EL (cell line): Measurements from ENCODE around the gene CNTF.

Experiments used
- DNase-seq: peaks from one replicate; pipeline ENCODE4 v3.0.0-alpha.2; 2016

Gene CNTF

GRCh38 chr11:58645854-58646253, 23.4 kb downstream of the CNTF start:
- DNase-seq = no peak

- DNase-seq = no peak
Observed at GRCh38 chr11:58647141-58647699, 24.8 kb downstream of the CNTF start.

- no peak for DNase-seq
Observed at GRCh38 chr11:58647866-58648265, 25.4 kb downstream of the CNTF start.

GRCh38 chr11:58649623-58650022, 27.2 kb downstream of the CNTF start:
- DNase-seq = no peak

GRCh38 chr11:58650496-58650895, 28.0 kb downstream of the CNTF start:
- DNase-seq = no peak

- no peak for DNase-seq
Observed at GRCh38 chr11:58652726-58653280, 30.3 kb downstream of the CNTF start.

- DNase-seq = peak; percentile 71
Observed at GRCh38 chr11:58654079-58654907, 31.8 kb downstream of the CNTF start.

- no peak for DNase-seq
Observed at GRCh38 chr11:58654908-58655296, 32.4 kb downstream of the CNTF start.

- no peak for DNase-seq
Observed at GRCh38 chr11:58656348-58656747, 33.9 kb downstream of the CNTF start.

- DNase-seq = no peak
Observed at GRCh38 chr11:58658623-58659022, 36.2 kb downstream of the CNTF start.

GRCh38 chr11:58659404-58659803, 36.9 kb downstream of the CNTF start:
- no peak for DNase-seq

- DNase-seq = no peak
Observed at GRCh38 chr11:58659910-58660570, 37.6 kb downstream of the CNTF start.

- DNase-seq = no peak
Observed at GRCh38 chr11:58671983-58672633, 49.6 kb downstream of the CNTF start.

GRCh38 chr11:58674609-58675008, 52.1 kb downstream of the CNTF start:
- DNase-seq = no peak
